Neuron (in vitro differentiated cells): ENCODE measurements around the gene CLDN17.

ENCODE experiments used
- H2AFZ ChIP-seq: one replicate; pipeline ENCODE4 v1.6.1; 2013; ENCODE audit warnings: low read depth, mild to moderate bottlenecking, inconsistent platforms, low read length, moderate library complexity
- H3K27me3 ChIP-seq: one replicate; pipeline ENCODE4 v1.6.1; 2013; ENCODE audit warnings: low read length; ENCODE audit not compliant: insufficient read depth
- H3K36me3 ChIP-seq: one replicate; pipeline ENCODE4 v1.6.1; 2013; ENCODE audit warnings: low read length; ENCODE audit not compliant: insufficient read depth
- H3K4me1 ChIP-seq: one replicate; pipeline ENCODE4 v1.6.1; 2013; ENCODE audit warnings: low read length; ENCODE audit not compliant: insufficient read depth
- H3K4me3 ChIP-seq: 2 replicates; pipeline ENCODE4 v1.5.1; 2013; ENCODE audit warnings: mild to moderate bottlenecking, low read length, moderate library complexity
- H3K9me3 ChIP-seq: one replicate; pipeline ENCODE4 v1.6.1; 2013; ENCODE audit warnings: low read length

CLDN17 gene, protein sequence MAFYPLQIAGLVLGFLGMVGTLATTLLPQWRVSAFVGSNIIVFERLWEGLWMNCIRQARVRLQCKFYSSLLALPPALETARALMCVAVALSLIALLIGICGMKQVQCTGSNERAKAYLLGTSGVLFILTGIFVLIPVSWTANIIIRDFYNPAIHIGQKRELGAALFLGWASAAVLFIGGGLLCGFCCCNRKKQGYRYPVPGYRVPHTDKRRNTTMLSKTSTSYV

DNA sequence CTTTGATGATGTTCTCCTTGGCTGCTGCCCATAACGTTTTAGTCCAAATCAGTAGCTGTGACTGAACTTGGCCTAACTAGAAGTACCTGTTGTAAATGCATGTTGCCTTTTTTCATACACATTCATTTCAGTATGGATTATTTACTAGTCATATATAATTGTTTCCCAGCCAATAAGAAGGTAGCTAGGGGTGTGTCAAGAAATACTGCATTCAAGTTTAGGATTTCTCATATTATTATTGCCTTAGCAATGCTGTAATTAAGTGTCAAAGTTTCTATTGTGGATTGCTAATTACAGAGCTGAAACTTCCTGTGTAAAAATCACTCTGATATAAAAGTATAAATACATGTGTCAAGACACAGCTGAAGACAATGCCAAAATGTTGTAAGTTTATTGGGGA, at the start of gene CLDN17:
TSS of gene CLDN17 (minus strand) at position 101 of the 400 bp plus-strand sequence. CDS start 188 bp downstream, outside the sequence.
- no peaks in the 10 kb centered on the region for H3K9me3 ChIP-seq
- no peak within 1 kb of the TSS for H2AFZ ChIP-seq
- H3K4me3 ChIP-seq: no peak within 1 kb of the TSS
- no peaks in the 10 kb centered on the region for H3K27me3 ChIP-seq
- H3K4me1 ChIP-seq: no peaks in the 10 kb centered on the region
- no peaks in the 10 kb centered on the region for H3K36me3 ChIP-seq

DNA sequence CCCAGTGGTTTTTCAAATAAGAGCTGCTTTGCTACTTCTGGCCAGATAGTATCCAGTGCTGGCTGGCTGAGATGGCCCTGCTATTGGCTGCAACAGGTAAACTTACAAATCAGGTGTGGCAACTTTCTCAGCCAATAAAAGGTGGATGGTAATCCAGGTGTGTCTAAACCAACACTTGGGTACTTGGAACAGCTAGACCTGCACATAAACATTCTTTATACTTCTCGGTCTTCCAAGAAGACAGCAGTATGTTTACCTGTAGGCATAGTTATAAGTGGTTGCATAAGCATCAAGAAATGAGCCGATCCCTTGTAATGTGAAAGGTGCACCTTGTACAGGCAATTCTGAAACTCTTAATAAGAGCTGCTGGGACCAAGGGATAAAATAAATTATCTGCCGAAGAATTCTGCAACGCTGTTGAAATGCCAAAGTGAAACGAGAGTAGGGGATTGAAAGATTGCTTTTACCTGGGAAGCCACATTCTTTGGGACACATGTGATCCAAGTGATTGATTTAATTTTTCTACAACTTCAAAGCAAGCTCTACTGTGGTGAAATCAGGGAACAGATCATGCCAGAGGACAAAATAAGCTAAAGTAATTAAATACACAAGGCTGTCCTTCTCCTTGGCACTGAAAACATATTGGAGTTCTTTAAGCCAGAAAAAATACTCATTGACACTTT, 49.6 kb upstream of the CLDN17 start, which contains the start of gene CLDN8:
TSS of gene CLDN8 (minus strand) at position 57 of the 683 bp plus-strand sequence. CDS start 172 bp downstream, outside the sequence.
- no peaks in the 10 kb centered on the region for H3K36me3 ChIP-seq
- no peak within 1 kb of the TSS for H3K4me3 ChIP-seq
- no peak within 1 kb of the TSS for H2AFZ ChIP-seq
- no peaks in the 10 kb centered on the region for H3K4me1 ChIP-seq
- no peaks in the 10 kb centered on the region for H3K27me3 ChIP-seq
- H3K9me3 ChIP-seq: no peaks in the 10 kb centered on the region

DNA sequence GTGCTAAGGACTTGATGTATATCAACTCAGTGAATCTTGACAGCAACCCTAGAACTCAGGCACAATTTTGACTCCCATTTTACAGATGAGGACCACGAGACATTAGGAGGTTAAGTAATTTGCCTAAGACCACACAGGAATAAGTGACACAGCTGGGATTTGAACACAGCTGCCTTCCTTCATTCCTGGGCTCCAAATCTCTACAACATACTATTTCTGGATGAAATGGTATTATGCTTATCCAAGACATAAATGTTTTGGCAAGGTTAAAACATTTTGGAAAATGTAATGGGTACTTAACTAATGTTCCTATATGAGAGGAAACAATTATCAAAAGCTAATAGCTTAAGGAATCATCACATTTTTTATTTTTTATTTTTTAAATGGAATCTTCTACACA, 44.5 kb upstream of the CLDN17 start:
- H3K4me3 ChIP-seq: no peak overlapping the region
- no peak overlapping the region for H2AFZ ChIP-seq
- H3K27me3 ChIP-seq: no peaks in the 10 kb centered on the region
- no peaks in the 10 kb centered on the region for H3K4me1 ChIP-seq
- H3K9me3 ChIP-seq: no peaks in the 10 kb centered on the region
- no peaks in the 10 kb centered on the region for H3K36me3 ChIP-seq

DNA sequence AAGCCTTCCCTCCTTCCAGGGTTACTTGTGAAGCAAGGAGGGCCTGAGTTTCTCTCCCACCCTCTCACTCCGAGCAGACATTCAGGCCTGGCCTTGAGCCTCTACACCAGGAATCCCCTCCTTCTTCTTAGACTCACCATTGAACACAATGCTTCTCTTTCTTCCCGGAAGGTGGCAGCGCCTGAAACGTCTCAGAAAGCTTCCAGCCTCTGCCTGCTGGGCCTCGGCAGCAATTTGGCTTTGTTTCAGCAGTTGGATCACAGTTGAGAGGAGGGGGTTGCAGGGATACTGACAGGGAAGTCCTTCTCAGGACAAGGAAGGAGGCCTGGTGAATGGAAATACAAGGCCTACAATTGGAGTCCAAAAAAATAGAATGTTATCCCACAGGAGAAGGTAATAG, 43.0 kb upstream of the CLDN17 start:
- Histone ChIP-seq H3K36me3 (no peaks in the 10 kb centered on the region), H3K27me3 (no peaks in the 10 kb centered on the region), H3K4me3 (no peak overlapping the region), H3K4me1 (no peaks in the 10 kb centered on the region), H2AFZ (no peak overlapping the region), H3K9me3 (no peaks in the 10 kb centered on the region)

DNA sequence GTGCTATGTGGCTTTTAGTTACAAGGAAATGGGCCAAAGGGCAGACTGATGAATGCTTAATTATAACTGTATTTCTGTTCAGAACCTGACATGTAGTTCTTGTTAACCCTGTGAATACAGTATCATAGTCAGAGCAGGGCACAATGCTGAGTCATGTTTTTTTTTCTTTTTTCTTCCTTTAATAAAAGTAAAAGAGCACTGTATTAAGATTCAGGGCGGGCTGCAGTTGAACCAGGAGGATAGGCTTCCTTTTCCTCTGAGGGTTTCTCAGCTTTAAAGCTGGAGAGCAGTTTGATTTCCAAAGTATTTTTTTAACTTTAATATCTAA, 40.6 kb upstream of the CLDN17 start:
- H3K9me3 ChIP-seq: no peaks in the 10 kb centered on the region
- H3K4me3 ChIP-seq: no peak overlapping the region

DNA sequence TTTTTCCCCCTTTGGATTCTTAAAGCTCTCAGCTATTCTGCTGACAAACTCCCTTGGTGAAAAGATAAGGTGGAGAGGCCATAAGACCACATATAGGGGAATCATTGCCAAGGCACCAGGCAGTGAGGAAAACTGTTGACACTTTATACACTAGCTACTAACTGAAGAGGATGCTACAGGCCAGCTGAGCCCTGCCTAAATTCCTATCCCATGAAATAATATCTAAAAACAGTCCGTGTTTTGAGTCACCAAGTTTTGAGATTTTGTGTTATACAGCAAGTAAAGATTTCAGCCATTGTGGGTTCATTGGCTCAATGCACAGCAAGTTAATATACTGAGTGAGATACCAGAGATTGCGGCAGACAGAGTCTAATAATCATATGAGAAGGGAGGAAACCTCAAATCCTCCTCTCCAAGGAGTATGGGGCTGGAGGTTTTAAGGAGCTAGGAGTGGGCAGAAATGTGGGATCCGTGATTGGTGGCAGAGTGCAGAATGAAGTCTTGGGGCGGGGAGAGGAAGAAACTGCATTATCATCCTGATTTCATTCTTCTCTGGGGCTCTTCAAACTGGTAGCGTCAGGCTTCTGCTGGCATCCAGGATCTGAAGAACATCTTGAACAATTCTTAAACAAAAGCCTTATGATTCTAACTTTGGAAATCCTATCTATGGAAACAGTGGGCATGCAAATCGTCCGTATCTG, 40.1 kb upstream of the CLDN17 start:
- Histone ChIP-seq H2AFZ (no peak overlapping the region), H3K9me3 (no peaks in the 10 kb centered on the region), H3K27me3 (no peaks in the 10 kb centered on the region), H3K4me3 (no peak overlapping the region), H3K36me3 (no peaks in the 10 kb centered on the region), H3K4me1 (no peaks in the 10 kb centered on the region)

More for the DNA sequence above, 40.6 kb upstream of the CLDN17 start:
- H3K36me3 ChIP-seq: no peaks in the 10 kb centered on the region
- H2AFZ ChIP-seq: no peak overlapping the region
- H3K27me3 ChIP-seq: no peaks in the 10 kb centered on the region
- no peaks in the 10 kb centered on the region for H3K4me1 ChIP-seq

DNA sequence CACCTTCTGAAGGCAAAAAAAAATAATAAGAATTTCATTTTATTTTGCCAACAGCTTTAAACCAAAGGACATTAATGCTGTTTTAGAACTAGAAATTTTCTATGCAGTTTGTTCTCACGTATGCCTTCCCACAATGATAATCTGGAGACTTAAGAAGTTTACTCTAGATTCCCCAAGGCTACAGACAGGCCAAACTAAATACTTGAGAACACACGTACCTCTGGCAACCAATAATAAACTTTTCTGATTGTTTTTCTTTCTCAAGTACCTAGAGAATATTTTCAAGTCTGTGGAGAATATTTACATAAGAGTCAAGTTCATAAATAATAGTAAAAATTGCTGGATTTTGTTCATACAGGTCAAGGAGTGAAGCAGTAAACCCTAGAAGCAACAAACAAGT, 33.4 kb upstream of the CLDN17 start:
- Histone ChIP-seq H3K4me1 (no peaks in the 10 kb centered on the region), H3K4me3 (no peak overlapping the region), H3K27me3 (no peaks in the 10 kb centered on the region), H2AFZ (no peak overlapping the region), H3K36me3 (no peaks in the 10 kb centered on the region), H3K9me3 (no peaks in the 10 kb centered on the region)

DNA sequence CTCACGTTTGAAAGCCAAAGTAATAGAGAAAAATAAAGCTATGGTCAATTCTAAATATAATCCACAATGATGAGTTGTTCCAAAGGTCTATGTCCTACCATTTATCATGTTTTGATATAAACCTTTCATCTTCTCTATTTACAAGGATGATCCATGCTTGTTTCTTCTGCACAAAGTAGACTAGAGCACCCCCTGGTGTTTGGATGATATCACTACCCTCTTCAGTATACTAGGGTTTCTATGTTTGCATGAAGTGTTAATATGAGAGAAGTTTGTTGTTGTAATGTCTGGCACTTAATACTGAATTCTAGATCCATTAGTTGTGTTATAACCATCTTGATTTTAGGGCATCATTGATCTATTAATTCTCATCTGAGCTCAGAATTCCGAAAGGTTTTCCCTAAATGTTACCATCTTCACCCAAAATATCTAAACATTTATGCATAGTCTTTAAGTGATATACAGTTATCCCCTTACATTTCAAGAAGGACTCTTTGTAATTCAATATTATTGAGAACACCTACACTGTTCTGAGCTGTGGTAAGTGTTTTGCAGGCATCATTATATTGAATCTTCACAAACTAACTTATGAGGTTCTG, 28.2 kb upstream of the CLDN17 start:
- no peak overlapping the region for H2AFZ ChIP-seq

DNA sequence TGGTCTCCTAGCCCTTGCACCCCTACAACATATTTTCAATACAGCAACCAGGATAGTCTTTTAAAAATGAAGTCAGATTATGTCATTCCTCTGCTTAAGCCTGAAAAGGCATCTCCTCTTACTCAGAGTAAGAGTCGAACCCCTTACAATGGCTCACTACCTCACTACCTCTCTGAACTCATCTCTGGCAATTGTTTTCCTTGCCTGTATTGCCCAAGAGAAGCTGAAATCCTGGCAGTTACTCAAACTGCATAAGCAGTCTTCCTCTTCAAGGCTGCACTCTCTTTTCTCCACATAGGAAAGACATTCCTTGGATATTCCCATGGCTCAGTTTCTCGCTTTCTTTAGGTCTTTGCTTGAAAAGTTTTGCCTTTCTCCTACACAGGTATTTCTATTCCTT, 26.6 kb upstream of the CLDN17 start:
- H3K27me3 ChIP-seq: no peaks in the 10 kb centered on the region
- H3K4me3 ChIP-seq: no peak overlapping the region
- no peak overlapping the region for H2AFZ ChIP-seq
- no peaks in the 10 kb centered on the region for H3K4me1 ChIP-seq
- no peaks in the 10 kb centered on the region for H3K36me3 ChIP-seq
- H3K9me3 ChIP-seq: no peaks in the 10 kb centered on the region

More for the DNA sequence above, 28.2 kb upstream of the CLDN17 start:
- H3K9me3 ChIP-seq: no peaks in the 10 kb centered on the region
- H3K4me3 ChIP-seq: no peak overlapping the region
- no peaks in the 10 kb centered on the region for H3K36me3 ChIP-seq
- H3K27me3 ChIP-seq: no peaks in the 10 kb centered on the region
- no peaks in the 10 kb centered on the region for H3K4me1 ChIP-seq

DNA sequence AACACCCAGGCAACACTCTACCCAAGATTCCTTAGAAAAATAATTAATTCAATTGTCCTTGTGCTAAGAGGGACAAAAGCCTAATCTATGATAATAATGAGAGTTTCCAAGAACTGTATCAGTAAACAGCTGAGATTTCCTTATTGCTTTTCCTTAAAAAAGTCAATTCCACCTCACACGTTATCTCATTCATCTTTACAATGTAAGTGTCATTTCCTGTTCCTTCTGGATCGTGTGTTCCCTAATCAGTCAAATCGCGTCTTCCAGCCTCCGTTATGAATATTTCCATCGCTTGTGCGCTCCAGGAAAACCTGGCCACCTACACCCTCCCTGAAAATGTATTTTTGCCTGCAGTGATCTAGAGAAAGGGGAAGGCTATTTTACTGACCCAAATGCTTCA, 23.9 kb upstream of the CLDN17 start:
- no peaks in the 10 kb centered on the region for H3K36me3 ChIP-seq
- no peaks in the 10 kb centered on the region for H3K27me3 ChIP-seq
- no peaks in the 10 kb centered on the region for H3K9me3 ChIP-seq
- no peak overlapping the region for H3K4me3 ChIP-seq
- H2AFZ ChIP-seq: no peak overlapping the region
- no peaks in the 10 kb centered on the region for H3K4me1 ChIP-seq

DNA sequence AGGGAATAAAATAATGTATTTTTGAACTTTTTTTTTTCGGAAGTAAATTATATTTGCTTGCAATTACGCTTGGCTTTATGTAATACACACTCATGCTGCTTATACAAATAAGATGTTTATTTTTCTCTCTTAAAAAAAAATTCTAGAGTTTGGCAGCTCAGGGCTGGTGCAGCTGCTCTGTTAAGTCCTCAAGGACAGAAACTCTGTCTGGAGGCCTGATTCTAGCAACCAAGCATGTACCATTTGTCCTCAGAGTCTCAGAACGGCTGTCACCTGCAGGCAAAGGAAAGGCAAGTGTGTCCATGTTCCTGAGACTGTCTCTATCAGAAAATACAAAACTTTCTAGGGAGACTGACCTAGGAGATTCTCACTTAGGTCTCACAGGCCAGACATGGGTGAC, 23.2 kb upstream of the CLDN17 start:
- Histone ChIP-seq H3K4me1 (no peaks in the 10 kb centered on the region), H3K27me3 (no peaks in the 10 kb centered on the region), H3K9me3 (no peaks in the 10 kb centered on the region), H3K36me3 (no peaks in the 10 kb centered on the region), H3K4me3 (no peak overlapping the region), H2AFZ (no peak overlapping the region)

DNA sequence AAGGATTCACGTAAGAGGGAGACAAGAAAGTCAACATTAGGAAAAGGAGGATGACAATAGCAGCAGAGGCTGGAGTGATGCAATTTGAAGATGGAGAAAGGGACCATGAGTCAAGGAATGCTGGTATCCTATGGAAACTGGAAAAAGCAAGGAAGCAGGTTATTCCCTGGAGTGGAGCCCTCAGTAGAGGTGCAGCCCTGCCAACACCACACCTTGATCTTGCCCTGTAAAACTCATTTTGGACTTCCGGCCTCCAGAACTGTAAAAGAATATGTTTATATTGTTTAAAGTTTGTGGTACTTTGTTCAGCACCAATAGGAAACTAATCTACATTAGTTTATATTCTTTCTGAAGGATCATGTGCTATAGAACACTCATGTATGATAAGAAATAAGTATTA, 19.6 kb upstream of the CLDN17 start:
- Histone ChIP-seq H3K4me3 (no peak overlapping the region), H3K9me3 (no peaks in the 10 kb centered on the region)

DNA sequence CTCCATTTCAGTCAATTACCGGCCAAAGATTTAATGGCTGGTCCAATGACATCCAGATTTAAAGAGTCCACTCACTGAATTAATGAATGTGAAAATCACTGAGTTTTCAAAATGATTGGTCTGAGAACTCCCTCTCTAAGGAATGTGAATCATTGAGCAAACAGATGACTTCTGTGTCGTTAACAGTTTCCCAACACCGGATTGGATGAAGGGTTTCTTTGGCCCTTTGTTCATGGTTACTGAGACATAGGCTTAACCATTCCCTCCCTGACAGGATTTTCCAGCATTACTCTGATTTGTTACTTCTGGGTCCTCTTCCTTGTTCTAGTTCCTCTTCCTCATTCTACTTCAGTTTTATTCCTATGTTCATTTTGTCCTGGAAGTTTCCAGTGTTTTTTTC, 1.5 kb upstream of the CLDN17 start:
- H3K4me1 ChIP-seq: no peaks in the 10 kb centered on the region
- no peaks in the 10 kb centered on the region for H3K36me3 ChIP-seq
- H3K4me3 ChIP-seq: no peak overlapping the region
- H3K27me3 ChIP-seq: no peaks in the 10 kb centered on the region
- H3K9me3 ChIP-seq: no peaks in the 10 kb centered on the region
- no peak overlapping the region for H2AFZ ChIP-seq

More for the DNA sequence above, 19.6 kb upstream of the CLDN17 start:
- Histone ChIP-seq H3K27me3 (no peaks in the 10 kb centered on the region), H3K36me3 (no peaks in the 10 kb centered on the region), H2AFZ (no peak overlapping the region), H3K4me1 (no peaks in the 10 kb centered on the region)
